ENCODE measurements around the gene APAF1.

- TF ChIP-seq CTCF (conservative IDR thresholded peaks at IDR 0.05; ENCODE audit: low read length) (no peak), EZH2phosphoT487 (IDR thresholded peaks at IDR 0.05; ENCODE audit: borderline replicate concordance, low read depth, low read length) (no peak)
Observed at GRCh38 chr12:98719515-98720504, 74.7 kb downstream of the APAF1 start.

All from OCI-LY7 (cell line).